ENCODE measurements around the gene A2M. TPM values are rescaled to one million over a fixed set of nuclear protein-coding genes. Genes with fewer than 3 reads are reported as not detected.

Gene A2M
- total and polyA plus RNA-seq, 9 donors, result 50.5 to 926 (median 222) TPM

- Histone ChIP-seq H3K36me3 (no peaks in the 10 kb centered on the region), H3K9me3 (no peaks in the 10 kb centered on the region), H3K4me3 (no peak overlapping the region), H3K27ac (no peak overlapping the region), H3K27me3 (no peaks in the 10 kb centered on the region), H3K4me1 (ENCODE audit: insufficient read depth) (no peaks in the 10 kb centered on the region)
- no peak for DNase-seq
- TF ChIP-seq, protein P1, sequence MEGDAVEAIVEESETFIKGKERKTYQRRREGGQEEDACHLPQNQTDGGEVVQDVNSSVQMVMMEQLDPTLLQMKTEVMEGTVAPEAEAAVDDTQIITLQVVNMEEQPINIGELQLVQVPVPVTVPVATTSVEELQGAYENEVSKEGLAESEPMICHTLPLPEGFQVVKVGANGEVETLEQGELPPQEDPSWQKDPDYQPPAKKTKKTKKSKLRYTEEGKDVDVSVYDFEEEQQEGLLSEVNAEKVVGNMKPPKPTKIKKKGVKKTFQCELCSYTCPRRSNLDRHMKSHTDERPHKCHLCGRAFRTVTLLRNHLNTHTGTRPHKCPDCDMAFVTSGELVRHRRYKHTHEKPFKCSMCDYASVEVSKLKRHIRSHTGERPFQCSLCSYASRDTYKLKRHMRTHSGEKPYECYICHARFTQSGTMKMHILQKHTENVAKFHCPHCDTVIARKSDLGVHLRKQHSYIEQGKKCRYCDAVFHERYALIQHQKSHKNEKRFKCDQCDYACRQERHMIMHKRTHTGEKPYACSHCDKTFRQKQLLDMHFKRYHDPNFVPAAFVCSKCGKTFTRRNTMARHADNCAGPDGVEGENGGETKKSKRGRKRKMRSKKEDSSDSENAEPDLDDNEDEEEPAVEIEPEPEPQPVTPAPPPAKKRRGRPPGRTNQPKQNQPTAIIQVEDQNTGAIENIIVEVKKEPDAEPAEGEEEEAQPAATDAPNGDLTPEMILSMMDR (IDR thresholded peaks at IDR 0.05), result no peak
- TF ChIP-seq POLR2A (IDR thresholded peaks at IDR 0.05) (no peak), EP300 (IDR thresholded peaks at IDR 0.05) (no peak)
- intact Hi-C loops (cut with DNase I), result loop anchor here in 2 of 4 donors (10.0 kb wide), 2 partner anchors 374 to 394 kb away; no protein-coding TSS in a partner anchor
- 92 to 100% (median 97%) methylated on average over 2 of the region's 2 CpGs for WGBS, 3 donors
Measured at GRCh38 chr12:9048930-9049329, 66.8 kb downstream of the A2M start.

- H3K4me1 ChIP-seq (ENCODE audit: insufficient read depth), result no peaks in the 10 kb centered on the region
- 92 to 93% (median 92%) methylated on average over 1 of the region's 1 CpG for WGBS, 3 donors
- no peaks in the 10 kb centered on the region for H3K9me3 ChIP-seq
- no peak for DNase-seq
- H3K4me3 ChIP-seq, result no peak overlapping the region
- intact Hi-C loops (cut with DNase I), result loop anchor here in 2 of 4 donors (10.0 kb wide), 2 partner anchors 372 to 392 kb away; no protein-coding TSS in a partner anchor
- no peaks in the 10 kb centered on the region for H3K27me3 ChIP-seq
- no peak for TF ChIP-seq EP300 (IDR thresholded peaks at IDR 0.05)
- no peak overlapping the region for H3K27ac ChIP-seq
- no peaks in the 10 kb centered on the region for H3K36me3 ChIP-seq
Measured at GRCh38 chr12:9047105-9047504, 68.6 kb downstream of the A2M start.

DNA sequence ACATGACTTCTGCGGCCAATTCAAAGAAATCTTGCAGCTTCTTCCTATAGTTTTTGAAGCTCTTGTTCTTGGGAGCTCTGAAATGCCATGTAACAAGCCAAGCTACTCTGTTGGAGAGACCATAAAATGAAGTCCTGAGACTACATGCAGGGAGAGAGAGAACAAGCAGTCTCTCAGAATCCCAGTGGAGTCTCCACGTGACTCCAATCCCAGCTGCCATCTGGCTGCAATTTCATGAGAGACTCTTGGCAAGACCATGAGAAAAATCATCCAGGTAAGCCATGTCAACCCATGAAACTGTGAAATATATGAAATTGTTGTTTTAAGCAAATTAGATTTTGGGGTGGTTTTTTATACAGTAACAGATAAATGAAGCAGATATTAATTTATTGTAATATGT lies 72.0 kb downstream of the A2M start:
- Histone ChIP-seq H3K9me3 (no peaks in the 10 kb centered on the region), H3K4me1 (ENCODE audit: insufficient read depth) (no peaks in the 10 kb centered on the region), H3K27me3 (no peaks in the 10 kb centered on the region), H3K27ac (no peak overlapping the region), H3K4me3 (no peak overlapping the region), H3K36me3 (no peaks in the 10 kb centered on the region)
- no peak for TF ChIP-seq POLR2A (IDR thresholded peaks at IDR 0.05)
- no peak for TF ChIP-seq EP300 (IDR thresholded peaks at IDR 0.05)
- TF ChIP-seq, protein P1 (IDR thresholded peaks at IDR 0.05), result no peak
- 79 to 80% (median 79%) methylated on average over 2 of the region's 2 CpGs for WGBS, 3 donors
- intact Hi-C loops (cut with DNase I), result loop anchor here in 3 of 4 donors (5.0 to 10.0 kb wide), 3 partner anchors 366 to 389 kb away; no protein-coding TSS in a partner anchor
- no peak for DNase-seq

DNA sequence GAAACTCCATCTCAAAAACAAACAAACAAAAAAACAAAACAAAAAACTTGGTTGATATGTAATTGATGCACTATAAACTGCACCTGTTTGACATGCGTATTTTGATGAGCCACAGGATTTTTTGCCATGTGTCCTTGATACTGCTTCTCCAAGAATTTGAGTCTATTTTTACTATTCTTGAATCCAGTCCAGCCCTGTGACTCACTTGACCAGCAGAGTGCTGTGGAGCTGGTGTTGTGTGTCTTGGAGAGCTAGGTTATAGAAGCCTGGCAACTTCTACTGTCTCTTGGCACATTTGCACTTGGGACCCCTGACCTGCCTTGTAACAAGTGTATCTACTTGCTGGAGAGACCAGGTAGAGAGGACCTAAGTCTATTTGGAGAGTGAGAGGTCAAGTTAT lies 74.4 kb downstream of the A2M start:
- Histone ChIP-seq H3K9me3 (no peaks in the 10 kb centered on the region), H3K27me3 (no peaks in the 10 kb centered on the region), H3K27ac (no peak overlapping the region), H3K4me3 (no peak overlapping the region), H3K4me1 (ENCODE audit: insufficient read depth) (no peaks in the 10 kb centered on the region), H3K36me3 (no peaks in the 10 kb centered on the region)
- WGBS, 3 donors, result 10 to 31% (median 14%) methylated on average over 1 of the region's 1 CpG
- TF ChIP-seq EP300 (IDR thresholded peaks at IDR 0.05), result no peak
- TF ChIP-seq, protein P1 (IDR thresholded peaks at IDR 0.05), result no peak
- no peak for TF ChIP-seq POLR2A (IDR thresholded peaks at IDR 0.05)
- intact Hi-C loops (cut with DNase I), result loop anchor here in 3 of 4 donors (5.0 to 10.0 kb wide), 3 partner anchors 364 to 387 kb away; no protein-coding TSS in a partner anchor
- DNase-seq, result peak in 1 of 5 donors; percentile 24

GRCh38 chr12:9040484-9041186 lies 75.1 kb downstream of the A2M start:
- WGBS, 3 donors, result 68 to 77% (median 69%) methylated on average over 5 of the region's 5 CpGs
- no peak overlapping the region for H3K4me3 ChIP-seq
- H3K4me1 ChIP-seq (ENCODE audit: insufficient read depth), result no peaks in the 10 kb centered on the region
- H3K36me3 ChIP-seq, result no peaks in the 10 kb centered on the region
- no peaks in the 10 kb centered on the region for H3K27me3 ChIP-seq
- TF ChIP-seq, protein P1 (IDR thresholded peaks at IDR 0.05), result no peak
- no peak for TF ChIP-seq EP300 (IDR thresholded peaks at IDR 0.05)
- TF ChIP-seq POLR2A (IDR thresholded peaks at IDR 0.05), result no peak
- H3K27ac ChIP-seq, result no peak overlapping the region
- DNase-seq, result no peak
- intact Hi-C loops (cut with DNase I), result loop anchor here in 3 of 4 donors (5.0 to 10.0 kb wide), 3 partner anchors 363 to 386 kb away; no protein-coding TSS in a partner anchor
- H3K9me3 ChIP-seq, result no peaks in the 10 kb centered on the region

Data from ovary (tissue), 9 donors.